Stimulated activated naive CD8-positive, alpha-beta T cell treated with anti-CD3 and anti-CD28 coated beads, Interleukin-15, Interleukin-2, amounts not matched to agents 100 ng/mL and 50 ng/mL, for 24 hours (primary cell): ENCODE measurements around the gene CECR2.
"Not testable (repeated sequence)": the region's sequence is repeated elsewhere in the genome, so short reads cannot be mapped to it uniquely, and the experiment has no call there.

Experiments used
- H3K27ac Mint-ChIP-seq: one replicate; pipeline ENCODE4 v1.8.0; 2021; ENCODE audit warnings: mild to moderate bottlenecking, mixed read lengths
- H3K27me3 Mint-ChIP-seq: one replicate; pipeline ENCODE4 v1.8.0; 2021; ENCODE audit warnings: mixed read lengths
- H3K36me3 Mint-ChIP-seq: one replicate; pipeline ENCODE4 v1.8.0; 2021; ENCODE audit warnings: low read depth, mixed read lengths
- H3K4me1 Mint-ChIP-seq: one replicate; pipeline ENCODE4 v1.8.0; 2021; ENCODE audit warnings: low read depth, mixed read lengths
- H3K4me3 Mint-ChIP-seq: one replicate; pipeline ENCODE4 v1.8.0; 2021; ENCODE audit warnings: mild to moderate bottlenecking, mixed read lengths
- H3K9me3 Mint-ChIP-seq: one replicate; pipeline ENCODE4 v1.8.0; 2021; ENCODE audit warnings: mixed read lengths

CECR2 gene

DNA sequence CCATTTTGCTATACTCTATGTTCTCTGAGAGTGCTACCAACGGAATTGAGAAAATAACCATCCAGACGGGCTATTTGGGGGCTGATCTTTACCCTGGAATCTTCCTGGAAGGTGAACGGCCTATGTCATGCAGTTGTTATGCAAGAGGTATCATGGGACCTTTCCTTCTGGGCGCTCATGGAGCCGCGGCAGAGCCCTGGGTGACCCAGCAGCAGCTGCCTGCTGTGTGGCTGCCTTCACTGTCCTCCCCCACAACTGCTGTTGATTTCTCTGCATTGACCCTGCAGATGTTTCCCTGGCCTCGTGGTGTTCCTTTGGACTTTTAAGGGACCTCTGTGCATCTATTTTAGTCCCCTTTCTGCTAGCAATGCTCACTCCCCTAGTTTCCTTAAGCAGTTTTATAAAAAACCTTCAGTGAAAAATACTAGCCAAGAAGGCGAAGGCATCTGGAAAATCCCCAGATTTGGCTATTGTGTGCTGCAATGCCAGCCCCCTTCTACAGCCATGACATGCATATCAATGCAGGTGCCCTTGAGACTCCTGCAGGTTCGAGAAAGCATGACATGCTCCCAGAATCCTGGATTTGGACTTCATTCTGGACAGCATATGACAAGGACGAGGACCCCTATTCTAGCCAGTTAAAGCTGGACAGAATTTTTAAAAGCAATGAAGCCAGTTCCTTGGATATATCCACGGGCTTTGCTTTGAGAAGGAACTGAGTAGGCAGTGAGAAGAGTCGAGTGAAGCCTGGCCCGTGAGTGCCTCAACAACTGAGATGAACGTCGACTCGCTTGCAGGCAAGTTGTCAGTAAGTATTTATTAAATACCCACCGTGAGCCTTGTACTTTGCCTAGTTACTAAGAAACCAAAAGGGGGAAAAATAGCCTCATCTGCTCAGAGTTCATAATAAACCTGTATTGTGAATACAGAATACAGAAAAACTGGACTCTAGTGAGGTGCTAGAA is 193.9 kb downstream of the CECR2 start, which contains the start of gene SLC25A18:
Gene SLC25A18 (plus strand): TSS at position 593 of the 965 bp plus-strand sequence. CDS start 16,447 bp downstream, outside the sequence.
- H3K27ac Mint-ChIP-seq, result no peak within 1 kb of the TSS
- no peaks in the 10 kb centered on the region for H3K36me3 Mint-ChIP-seq
- no peaks in the 10 kb centered on the region for H3K9me3 Mint-ChIP-seq

DNA sequence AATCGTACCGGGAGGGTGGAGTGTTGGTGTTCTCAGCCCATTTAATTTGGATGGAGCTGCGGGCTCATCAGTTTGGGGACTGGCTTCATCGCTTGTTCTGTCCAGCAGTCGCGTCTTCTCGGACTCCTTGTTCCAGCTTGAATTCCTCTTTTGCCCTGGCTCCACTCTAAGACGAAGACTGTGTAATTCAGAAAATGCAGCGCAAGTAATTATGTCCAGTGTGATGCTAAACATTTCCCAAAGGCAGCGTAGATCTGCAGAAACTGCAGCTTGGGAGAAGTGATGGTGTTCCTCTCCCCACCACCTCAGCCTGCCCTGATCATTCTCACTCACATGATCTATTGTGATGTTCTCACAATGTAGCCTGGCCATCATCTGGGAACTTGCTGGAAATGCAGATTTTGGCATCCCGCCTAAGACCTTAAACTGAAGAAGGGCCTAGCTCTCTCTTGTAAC is 194.7 kb downstream of the CECR2 start:
- no peak overlapping the region for H3K27ac Mint-ChIP-seq
- no peaks in the 10 kb centered on the region for H3K27me3 Mint-ChIP-seq
- H3K36me3 Mint-ChIP-seq, result no peaks in the 10 kb centered on the region
- H3K9me3 Mint-ChIP-seq, result no peaks in the 10 kb centered on the region
- no peaks in the 10 kb centered on the region for H3K4me1 Mint-ChIP-seq
- H3K4me3 Mint-ChIP-seq, result no peak overlapping the region

More for the DNA sequence above, 193.9 kb downstream of the CECR2 start, which contains the start of gene SLC25A18:
- no peak within 1 kb of the TSS for H3K4me3 Mint-ChIP-seq
- no peaks in the 10 kb centered on the region for H3K27me3 Mint-ChIP-seq
- no peaks in the 10 kb centered on the region for H3K4me1 Mint-ChIP-seq

DNA sequence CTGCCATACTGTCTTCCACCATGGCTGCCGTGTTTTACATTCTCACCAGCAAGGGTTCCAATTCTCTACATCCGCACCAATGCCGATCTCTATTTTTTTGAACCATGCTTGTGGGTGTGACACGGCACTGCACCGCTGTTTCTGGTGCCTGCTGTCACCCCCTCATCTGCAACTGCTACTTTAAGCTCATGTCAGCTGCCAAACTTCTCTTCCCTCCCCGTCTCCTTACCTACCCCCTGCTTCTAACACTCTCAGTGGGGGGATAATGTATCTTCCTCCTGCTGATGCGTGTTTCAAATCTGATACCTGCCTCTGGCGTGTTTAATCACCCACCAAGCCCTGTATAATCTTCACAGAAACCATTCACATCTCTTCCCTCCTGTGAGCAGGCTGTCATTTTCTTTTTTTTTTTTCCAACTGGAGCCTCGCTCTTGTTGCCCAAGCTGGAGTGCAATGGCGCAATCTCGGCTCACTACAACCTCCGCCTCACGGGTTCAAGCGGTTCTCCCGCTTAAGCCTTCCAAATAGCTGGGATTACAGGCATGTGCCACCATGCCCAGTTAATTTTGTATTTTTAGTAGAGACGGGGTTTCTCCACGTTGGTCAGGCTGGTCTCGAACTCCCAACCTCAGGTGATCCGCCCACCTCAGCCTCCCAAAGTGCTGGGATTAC is 196.9 kb downstream of the CECR2 start:
- H3K36me3 Mint-ChIP-seq, H3K27me3 Mint-ChIP-seq, H3K9me3 Mint-ChIP-seq, H3K4me3 Mint-ChIP-seq, H3K27ac Mint-ChIP-seq, H3K4me1 Mint-ChIP-seq: not testable (repeated sequence)

DNA sequence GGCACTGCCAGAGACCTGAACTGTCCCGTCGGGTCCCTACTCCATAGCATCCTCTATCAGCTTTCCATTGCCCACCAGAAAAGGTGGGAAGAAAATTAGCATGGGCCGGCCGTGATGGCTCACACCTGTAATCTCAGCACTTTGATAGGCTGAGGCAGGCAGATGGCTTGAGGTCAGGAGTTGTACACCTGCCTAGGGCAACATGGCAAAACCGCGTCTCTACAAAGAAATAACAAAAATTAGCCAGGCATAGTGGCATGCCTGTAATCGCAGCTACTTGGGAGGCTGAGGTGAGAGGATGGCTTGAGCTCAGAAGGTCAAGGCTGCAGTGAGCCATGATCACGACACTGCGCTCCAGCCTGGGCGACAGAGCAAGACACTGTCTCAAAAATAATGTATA is 197.5 kb downstream of the CECR2 start:
- Mint-ChIP-seq H3K9me3 (no peaks in the 10 kb centered on the region), H3K27me3 (peaks cover 7% of the 10 kb centered on the region), H3K36me3 (no peaks in the 10 kb centered on the region), H3K4me3 (no peak overlapping the region), H3K4me1 (no peaks in the 10 kb centered on the region), H3K27ac (no peak overlapping the region)

DNA sequence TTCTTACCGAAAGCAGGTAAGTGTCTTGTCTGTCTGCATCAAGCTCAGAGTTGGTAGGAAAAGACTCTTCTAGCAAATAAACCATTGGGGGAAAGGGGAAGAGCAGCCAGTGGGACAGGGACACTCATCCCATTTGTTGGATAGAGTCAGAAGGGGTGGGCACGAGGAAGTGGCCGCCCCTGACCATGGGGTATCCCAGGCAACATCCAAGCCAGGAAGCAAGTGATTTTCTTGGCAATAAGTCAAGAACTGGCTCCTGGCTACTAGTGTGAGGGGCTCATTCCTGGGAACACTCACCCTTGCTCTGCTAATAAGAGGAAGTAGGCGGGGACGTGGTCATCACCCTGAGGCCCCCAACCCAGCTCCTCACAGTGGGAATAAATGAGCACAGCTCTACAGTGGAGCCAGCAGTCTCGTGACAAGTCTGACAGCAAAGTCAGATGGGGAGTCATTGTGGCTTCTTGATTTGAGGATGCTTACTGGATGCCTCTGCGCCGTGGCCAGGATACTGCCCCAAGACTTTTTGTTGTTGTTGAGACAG is 200.8 kb downstream of the CECR2 start:
- Mint-ChIP-seq H3K4me1 (no peaks in the 10 kb centered on the region), H3K27me3 (peaks cover 7% of the 10 kb centered on the region), H3K36me3 (no peaks in the 10 kb centered on the region), H3K4me3 (no peak overlapping the region), H3K27ac (no peak overlapping the region), H3K9me3 (no peaks in the 10 kb centered on the region)

DNA sequence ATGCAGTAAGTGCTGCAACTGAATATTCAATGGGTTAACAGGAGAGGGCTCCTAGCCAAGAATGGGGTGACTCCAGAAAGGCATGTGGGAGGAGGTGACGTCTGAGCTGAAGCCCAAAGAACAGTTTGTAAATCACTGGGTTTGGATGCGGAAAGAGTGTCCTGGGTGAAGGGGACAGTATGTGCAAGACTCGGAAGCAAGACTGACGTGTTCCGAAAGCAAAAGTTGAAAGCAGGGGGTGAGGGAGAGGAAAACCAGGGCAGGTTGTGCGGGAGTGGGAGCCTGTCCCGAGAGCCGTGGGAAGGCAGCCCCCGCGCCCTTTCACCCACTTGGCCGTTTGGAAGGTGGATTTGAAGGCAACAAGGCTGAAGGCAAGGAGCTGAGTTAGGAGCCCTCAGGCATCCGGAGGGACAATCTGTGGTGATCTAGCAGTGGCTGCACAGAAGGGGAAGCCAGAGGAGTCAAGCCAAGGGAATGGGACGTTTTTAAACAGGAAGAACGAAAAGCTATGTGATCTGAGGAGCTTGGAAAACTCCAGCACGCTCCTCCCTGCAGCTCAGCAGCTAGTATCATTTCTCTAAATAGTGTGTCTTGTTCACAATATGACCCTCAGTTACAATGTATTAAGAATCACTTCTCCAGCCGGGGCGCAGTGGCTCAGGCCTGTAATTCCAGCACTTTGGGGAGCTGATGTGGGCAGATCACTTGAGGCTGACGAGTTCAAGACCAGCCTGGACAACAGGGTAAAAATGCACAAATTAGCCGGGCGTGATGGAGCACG is 201.8 kb downstream of the CECR2 start:
- Mint-ChIP-seq H3K4me3 (no peak overlapping the region), H3K36me3 (no peaks in the 10 kb centered on the region), H3K27me3 (peaks cover 7% of the 10 kb centered on the region), H3K9me3 (no peaks in the 10 kb centered on the region), H3K4me1 (no peaks in the 10 kb centered on the region), H3K27ac (peak overlapping the region; percentile 43)

DNA sequence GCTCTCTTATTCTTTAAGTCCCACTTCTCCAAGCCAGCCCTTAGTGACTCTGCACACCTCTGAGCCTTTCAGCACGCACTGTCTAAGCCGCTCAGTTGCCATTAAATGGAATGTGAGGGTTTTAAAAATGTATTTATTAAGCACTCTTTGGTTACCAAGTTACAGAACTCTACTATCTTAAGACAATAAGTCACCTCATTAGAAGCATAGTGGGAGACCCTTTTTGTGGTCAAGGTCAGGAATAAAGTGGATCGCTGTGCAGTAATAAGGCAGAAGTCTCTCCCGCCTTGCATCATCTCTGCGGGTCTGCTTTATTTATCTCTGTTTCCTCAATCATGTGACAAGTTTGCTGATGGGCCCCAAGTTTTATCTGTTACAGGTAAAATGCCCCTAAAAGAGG is 205.9 kb downstream of the CECR2 start:
- Mint-ChIP-seq H3K27me3 (peaks cover 7% of the 10 kb centered on the region), H3K36me3 (no peaks in the 10 kb centered on the region), H3K4me3 (no peak overlapping the region), H3K9me3 (no peaks in the 10 kb centered on the region), H3K4me1 (no peaks in the 10 kb centered on the region), H3K27ac (no peak overlapping the region)

DNA sequence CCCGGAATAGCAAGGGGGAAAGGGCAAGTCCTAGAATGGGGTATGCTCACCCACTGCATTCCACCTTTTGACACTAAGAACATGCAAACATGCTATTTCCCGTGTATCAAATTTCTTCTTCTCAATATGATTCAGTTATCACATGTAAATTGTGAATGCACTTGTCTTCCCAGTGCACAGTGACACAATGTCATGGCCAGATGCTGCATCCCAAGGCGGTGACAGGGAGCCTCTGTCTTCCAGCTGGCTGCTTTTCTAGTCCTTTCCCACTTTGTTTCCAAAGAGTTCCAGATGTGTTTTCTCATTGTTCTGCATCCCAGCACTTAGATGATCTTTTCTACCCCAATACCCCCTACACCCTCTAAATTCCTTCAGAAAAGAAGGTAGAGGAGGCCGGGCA is 206.4 kb downstream of the CECR2 start:
- Mint-ChIP-seq H3K4me3 (no peak overlapping the region), H3K9me3 (no peaks in the 10 kb centered on the region)

DNA sequence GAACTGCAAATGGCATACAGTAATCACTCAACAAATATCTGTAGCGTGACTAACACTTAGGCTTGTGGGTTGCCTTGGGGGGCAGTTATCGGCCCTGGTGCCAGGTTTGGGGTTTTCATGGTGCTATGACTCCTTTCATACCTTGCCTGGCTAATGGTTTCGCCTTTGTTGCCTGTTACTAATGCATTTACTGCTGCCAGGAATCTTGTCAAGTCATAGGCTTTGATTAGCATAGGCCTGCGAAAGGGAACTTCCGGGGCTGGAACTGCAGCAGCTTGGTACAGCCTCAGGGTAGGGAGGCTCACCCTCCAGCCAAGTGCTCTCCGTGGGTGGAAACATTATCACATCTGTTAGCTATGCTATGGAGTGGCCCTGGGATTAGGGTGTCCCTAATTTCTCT is 207.2 kb downstream of the CECR2 start:
- Mint-ChIP-seq H3K4me3 (no peak overlapping the region), H3K9me3 (no peaks in the 10 kb centered on the region), H3K27me3 (no peaks in the 10 kb centered on the region), H3K27ac (no peak overlapping the region), H3K36me3 (no peaks in the 10 kb centered on the region), H3K4me1 (no peaks in the 10 kb centered on the region)

More for the DNA sequence above, 206.4 kb downstream of the CECR2 start:
- Mint-ChIP-seq H3K27me3 (peaks cover 4% of the 10 kb centered on the region), H3K36me3 (no peaks in the 10 kb centered on the region), H3K27ac (no peak overlapping the region), H3K4me1 (no peaks in the 10 kb centered on the region)

DNA sequence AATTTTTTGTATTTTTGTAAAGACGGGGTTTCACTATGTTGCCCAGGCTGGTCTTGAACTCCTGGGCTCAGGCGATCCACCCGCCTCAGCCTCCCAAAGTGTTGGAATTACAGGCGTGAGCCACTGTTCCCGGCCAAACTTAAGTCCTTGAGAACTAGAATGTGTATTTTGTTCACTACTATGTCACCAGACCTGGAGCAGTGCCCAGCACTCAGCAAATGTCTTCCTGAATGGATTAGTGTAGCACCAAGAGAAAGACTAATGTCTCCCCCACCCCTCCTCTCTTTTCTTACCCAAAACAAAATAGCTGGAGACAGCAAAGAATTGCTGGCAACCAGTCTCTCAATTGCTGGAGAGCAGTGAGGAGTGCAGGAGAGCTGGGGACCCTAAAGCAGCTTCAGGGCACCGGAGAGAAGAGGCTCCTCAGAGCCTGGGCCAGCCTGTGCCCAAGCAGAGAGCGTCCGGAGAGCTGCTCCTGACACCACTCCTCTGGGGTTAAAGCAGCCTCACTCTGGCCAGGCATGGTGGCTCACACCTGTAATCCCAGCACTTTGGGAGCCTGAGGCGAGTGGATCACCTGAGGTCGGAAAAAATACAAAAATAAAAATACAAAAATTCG is 209.0 kb downstream of the CECR2 start:
- H3K27me3 Mint-ChIP-seq, result no peaks in the 10 kb centered on the region
- no peak overlapping the region for H3K27ac Mint-ChIP-seq
- no peaks in the 10 kb centered on the region for H3K9me3 Mint-ChIP-seq
- no peak overlapping the region for H3K4me3 Mint-ChIP-seq
- H3K36me3 Mint-ChIP-seq, result no peaks in the 10 kb centered on the region
- no peaks in the 10 kb centered on the region for H3K4me1 Mint-ChIP-seq

DNA sequence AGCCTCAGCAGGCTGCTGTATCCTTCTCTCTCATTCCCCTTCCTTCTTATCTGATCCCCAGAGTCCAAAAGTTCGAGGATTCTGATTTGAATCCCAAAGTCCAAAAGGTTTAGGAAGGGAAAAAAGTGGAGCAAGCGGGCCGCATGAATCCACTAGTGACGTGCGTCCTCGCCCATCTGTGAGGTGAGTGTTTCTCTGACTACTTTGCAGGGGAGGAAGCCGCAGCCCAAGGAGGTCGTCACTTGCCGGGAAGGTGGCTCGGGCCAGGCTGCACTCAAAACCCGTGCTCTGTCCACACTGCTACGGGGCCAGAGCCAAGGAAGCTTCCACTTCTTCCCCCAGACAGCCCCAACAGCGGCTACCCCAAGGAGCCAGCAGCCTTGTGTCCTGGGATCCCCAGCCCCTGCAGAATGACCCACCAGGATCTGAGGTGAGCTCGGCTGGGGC is 210.3 kb downstream of the CECR2 start:
- H3K4me1 Mint-ChIP-seq, result no peaks in the 10 kb centered on the region

DNA sequence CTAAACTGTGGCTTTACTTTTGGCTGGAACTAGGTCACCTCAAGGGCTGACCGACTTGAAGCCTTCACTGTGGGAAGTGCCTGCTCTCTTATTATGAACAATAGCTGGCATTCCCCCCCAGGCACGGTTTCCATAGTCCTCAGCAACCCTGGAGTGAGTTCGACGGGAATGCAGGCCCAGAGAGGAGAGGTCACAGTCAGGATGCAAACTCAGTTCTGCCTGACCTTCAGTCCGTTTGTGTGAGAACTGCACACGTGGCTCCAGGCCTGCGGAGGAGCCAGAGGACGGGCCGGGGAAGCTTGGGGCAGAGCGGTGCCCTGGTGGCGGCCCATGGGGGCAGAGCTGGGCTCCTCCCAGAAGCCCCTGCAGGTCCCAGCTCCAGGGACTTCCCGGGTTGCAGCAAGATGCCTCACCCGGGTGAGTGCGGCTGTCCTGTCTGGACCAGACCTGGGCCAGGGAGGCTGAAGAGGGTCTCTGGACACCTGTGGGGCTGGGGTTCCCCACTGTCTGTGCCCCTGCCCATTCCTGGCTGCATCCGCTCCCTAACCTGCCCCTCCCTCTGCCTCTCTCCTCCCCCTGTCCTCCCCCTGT is 211.3 kb downstream of the CECR2 start:
- Mint-ChIP-seq H3K9me3 (no peaks in the 10 kb centered on the region), H3K36me3 (no peaks in the 10 kb centered on the region), H3K4me3 (no peak overlapping the region), H3K27ac (no peak overlapping the region), H3K27me3 (no peaks in the 10 kb centered on the region), H3K4me1 (no peaks in the 10 kb centered on the region)

More for the DNA sequence above, 210.3 kb downstream of the CECR2 start:
- Mint-ChIP-seq H3K36me3 (no peaks in the 10 kb centered on the region), H3K27me3 (no peaks in the 10 kb centered on the region), H3K9me3 (no peaks in the 10 kb centered on the region), H3K4me3 (no peak overlapping the region), H3K27ac (no peak overlapping the region)

DNA sequence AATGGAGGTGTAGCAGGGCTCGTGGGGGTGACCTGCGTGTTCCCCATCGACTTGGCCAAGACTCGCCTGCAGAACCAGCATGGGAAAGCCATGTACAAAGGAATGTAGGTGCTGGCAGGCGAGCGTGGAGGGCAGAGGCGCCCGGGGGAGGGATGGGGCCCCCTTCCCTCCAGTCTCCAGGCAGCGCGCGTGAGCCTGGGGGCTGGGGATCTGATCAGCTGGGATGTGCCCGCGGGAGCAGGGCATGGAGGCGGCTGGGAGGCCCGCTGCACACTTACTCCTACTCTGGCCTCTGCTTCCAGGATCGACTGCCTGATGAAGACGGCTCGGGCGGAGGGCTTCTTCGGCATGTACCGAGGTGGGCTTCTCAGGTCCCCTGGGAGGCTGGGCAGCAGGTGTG is 211.8 kb downstream of the CECR2 start:
- no peak overlapping the region for H3K27ac Mint-ChIP-seq
- H3K27me3 Mint-ChIP-seq, result no peaks in the 10 kb centered on the region
- H3K9me3 Mint-ChIP-seq, result no peaks in the 10 kb centered on the region
- H3K4me3 Mint-ChIP-seq, result no peak overlapping the region
- no peaks in the 10 kb centered on the region for H3K36me3 Mint-ChIP-seq
- no peaks in the 10 kb centered on the region for H3K4me1 Mint-ChIP-seq

DNA sequence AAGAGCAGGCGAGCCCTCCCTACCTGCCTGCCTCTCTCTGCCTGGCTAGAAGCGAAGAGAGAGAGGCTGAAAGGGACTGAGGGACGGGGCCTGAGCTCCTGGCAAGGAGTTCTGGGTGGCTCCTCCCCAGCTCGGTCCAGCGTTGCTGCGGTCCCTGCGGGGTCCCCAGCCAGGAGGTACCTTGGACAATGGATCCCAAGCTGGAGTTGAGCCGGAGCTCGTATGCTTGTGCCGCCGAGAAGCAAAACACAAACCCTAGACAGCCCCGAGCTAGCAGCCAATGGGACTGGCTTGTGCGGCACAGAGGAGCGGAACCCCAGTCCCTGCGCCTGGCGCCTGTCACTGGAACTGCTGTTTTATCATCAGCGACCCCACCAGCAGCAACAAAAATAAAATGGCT is 212.4 kb downstream of the CECR2 start:
- no peaks in the 10 kb centered on the region for H3K9me3 Mint-ChIP-seq
- H3K36me3 Mint-ChIP-seq, result no peaks in the 10 kb centered on the region
- H3K4me1 Mint-ChIP-seq, result no peaks in the 10 kb centered on the region
- no peak overlapping the region for H3K27ac Mint-ChIP-seq
- no peaks in the 10 kb centered on the region for H3K27me3 Mint-ChIP-seq
- no peak overlapping the region for H3K4me3 Mint-ChIP-seq
